ENCODE results near the gene TNFRSF9.

GRCh38 chr1:7873801-7874795, 66.5 kb downstream of the TNFRSF9 start:
- TF ChIP-seq CTCF (IDR thresholded peaks at IDR 0.05 in 8 of 11, conservative IDR thresholded peaks at IDR 0.05 in 3 of 11) (no peak), POLR2AphosphoS5 (IDR thresholded peaks at IDR 0.05) (no peak)
